NAMALWA (cell line): Measurements from ENCODE around the gene SPOCK1.

Experiments
- DNase-seq: peaks from one replicate; pipeline ENCODE4 v3.0.0-alpha.2; 2015; ENCODE audit warnings: low spot score

Gene SPOCK1

GRCh38 chr5:137291436-137291835, 207.7 kb downstream of the SPOCK1 start:
- no peak for DNase-seq

- DNase-seq = no peak
Measured at GRCh38 chr5:137291031-137291430, 208.1 kb downstream of the SPOCK1 start.

- DNase-seq = no peak
Measured at GRCh38 chr5:137290373-137290772, 208.8 kb downstream of the SPOCK1 start.

- DNase-seq = no peak
Measured at GRCh38 chr5:137289856-137290255, 209.3 kb downstream of the SPOCK1 start.

- no peak for DNase-seq
Measured at GRCh38 chr5:137287569-137287968, 211.6 kb downstream of the SPOCK1 start.

- DNase-seq = no peak
Measured at GRCh38 chr5:137286025-137286610, 213.0 kb downstream of the SPOCK1 start.

- no peak for DNase-seq
Measured at GRCh38 chr5:137283801-137284200, 215.3 kb downstream of the SPOCK1 start.

- DNase-seq = no peak
Measured at GRCh38 chr5:137282216-137282615, 216.9 kb downstream of the SPOCK1 start.

- DNase-seq = no peak
Measured at GRCh38 chr5:137281201-137281600, 217.9 kb downstream of the SPOCK1 start.

- no peak for DNase-seq
Measured at GRCh38 chr5:137280656-137281055, 218.5 kb downstream of the SPOCK1 start.

- DNase-seq = no peak
Measured at GRCh38 chr5:137279521-137280231, 219.4 kb downstream of the SPOCK1 start.

GRCh38 chr5:137278476-137278875, 220.7 kb downstream of the SPOCK1 start:
- DNase-seq = no peak

- DNase-seq = no peak
Measured at GRCh38 chr5:137275083-137275482, 224.0 kb downstream of the SPOCK1 start.

GRCh38 chr5:137273511-137273910, 225.6 kb downstream of the SPOCK1 start:
- DNase-seq = no peak

GRCh38 chr5:137272831-137273230, 226.3 kb downstream of the SPOCK1 start:
- no peak for DNase-seq

GRCh38 chr5:137269946-137270345, 229.2 kb downstream of the SPOCK1 start:
- DNase-seq = no peak

GRCh38 chr5:137269274-137269673, 229.9 kb downstream of the SPOCK1 start:
- no peak for DNase-seq

- DNase-seq = no peak
Measured at GRCh38 chr5:137268646-137269045, 230.5 kb downstream of the SPOCK1 start.

- no peak for DNase-seq
Measured at GRCh38 chr5:137266186-137266585, 232.9 kb downstream of the SPOCK1 start.

GRCh38 chr5:137265457-137265856, 233.7 kb downstream of the SPOCK1 start:
- DNase-seq = no peak

- no peak for DNase-seq
Measured at GRCh38 chr5:137264573-137264972, 234.6 kb downstream of the SPOCK1 start.

GRCh38 chr5:137264041-137264440, 235.1 kb downstream of the SPOCK1 start:
- DNase-seq = no peak

GRCh38 chr5:137263371-137264005, 235.6 kb downstream of the SPOCK1 start:
- no peak for DNase-seq
